ENCODE data around the gene ALCAM.

Gene ALCAM

DNA sequence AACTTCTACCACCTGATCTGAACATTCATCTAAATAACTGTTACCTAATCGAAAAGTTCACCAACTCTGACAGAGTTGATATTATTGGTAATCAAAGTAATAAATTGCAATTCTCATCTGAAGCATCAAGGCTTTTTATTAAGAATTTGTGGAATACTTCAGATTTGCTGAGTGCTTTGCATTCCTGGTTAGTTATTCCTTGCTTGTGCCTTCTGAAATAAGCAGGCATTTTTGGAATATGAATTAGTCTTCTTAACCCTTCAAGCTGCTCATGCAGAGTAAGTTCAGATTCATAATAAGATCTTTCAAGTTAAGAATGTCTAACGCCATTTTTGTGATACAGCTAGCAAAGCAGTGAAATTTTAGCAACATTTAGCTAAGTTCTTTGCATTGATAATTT lies 188.5 kb downstream of the ALCAM start:
- H3K36me3 ChIP-seq = peaks cover 0 to 93% (median 16%) of the 10 kb centered on the region in 11 experiments; a peak in 14 of 22 replicates
- no peaks in the 10 kb centered on the region for H3K9me3 ChIP-seq (replicated peaks in 1 of 11)
- no peak for TF ChIP-seq Cebpa-rat (IDR thresholded peaks at IDR 0.05)

DNA sequence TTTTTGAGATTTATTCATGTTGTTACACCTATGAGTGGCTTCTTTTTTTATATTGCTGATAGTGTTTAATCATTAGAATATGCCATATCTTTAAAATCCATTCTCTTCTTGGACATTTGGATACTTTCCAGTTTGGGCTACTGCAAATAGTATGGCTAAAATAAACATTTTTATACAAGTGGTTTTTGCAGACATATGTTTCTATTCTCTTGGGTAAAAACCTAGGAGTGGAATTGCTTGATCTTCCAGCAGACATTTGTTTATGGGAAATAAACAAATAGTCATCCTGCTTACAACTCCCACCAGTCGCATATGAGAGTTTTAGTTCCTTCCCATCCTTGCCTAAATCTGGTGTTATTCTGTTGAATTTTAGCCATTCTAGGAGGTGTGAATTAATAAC lies 193.1 kb downstream of the ALCAM start:
- no peak overlapping the region for H3K4me3 ChIP-seq
- H3K4me1 ChIP-seq = no peaks in the 10 kb centered on the region
- H4K20me1 ChIP-seq = no peaks in the 10 kb centered on the region
- 0 out of 22 replicates have a peak, but pooled peaks cover 0 to 3% (median 0%) of the 10 kb centered on the region in 11 experiments for H3K9me3 ChIP-seq (replicated peaks in 1 of 11)
- H3K4me2 ChIP-seq = no peak overlapping the region
- no peaks in the 10 kb centered on the region for H3K27me3 ChIP-seq
- no peak for TF ChIP-seq Cebpa-rat (IDR thresholded peaks at IDR 0.05)
- no peak overlapping the region for H3K27ac ChIP-seq
- H3K36me3 ChIP-seq = peaks cover 0 to 67% (median 0%) of the 10 kb centered on the region in 11 experiments; a peak in 7 of 22 replicates
- H3K9ac ChIP-seq = no peak overlapping the region

More for the DNA sequence above, 188.5 kb downstream of the ALCAM start:
- Histone ChIP-seq H3K9ac (no peak overlapping the region), H3K27ac (no peak overlapping the region), H3K4me2 (no peak overlapping the region), H3K4me1 (no peaks in the 10 kb centered on the region), H4K20me1 (no peaks in the 10 kb centered on the region), H3K4me3 (no peak overlapping the region), H3K27me3 (no peaks in the 10 kb centered on the region)

DNA sequence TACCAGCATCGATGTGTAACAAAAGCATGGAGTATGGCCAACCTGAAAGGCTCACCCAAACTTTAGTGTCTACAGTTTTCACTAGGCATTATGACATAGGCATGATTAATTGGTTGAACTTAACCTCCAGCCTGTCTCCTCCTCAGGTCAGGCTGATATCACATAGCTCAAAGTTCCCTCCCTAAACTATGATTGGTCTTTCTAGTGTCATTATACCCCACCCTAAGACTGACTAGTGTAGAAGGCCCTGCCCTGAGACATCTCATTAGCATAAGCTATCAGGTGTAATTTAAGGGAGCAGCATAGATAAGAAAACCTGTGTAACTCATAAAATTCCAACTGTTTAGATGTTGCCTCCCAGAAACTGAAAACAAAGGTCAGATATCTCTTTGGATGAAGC lies 195.2 kb downstream of the ALCAM start:
- Histone ChIP-seq H3K4me1 (no peaks in the 10 kb centered on the region), H3K36me3 (peaks cover 0 to 56% (median 0%) of the 10 kb centered on the region in 11 experiments; a peak in 7 of 22 replicates), H3K4me3 (no peak overlapping the region), H3K4me2 (no peak overlapping the region), H3K9me3 (replicated peaks in 1 of 11) (0 out of 22 replicates have a peak, but pooled peaks cover 0 to 4% (median 0%) of the 10 kb centered on the region in 11 experiments), H3K9ac (no peak overlapping the region), H4K20me1 (no peaks in the 10 kb centered on the region), H3K27me3 (no peaks in the 10 kb centered on the region), H3K27ac (no peak overlapping the region)
- no peak for TF ChIP-seq Cebpa-rat (IDR thresholded peaks at IDR 0.05)

DNA sequence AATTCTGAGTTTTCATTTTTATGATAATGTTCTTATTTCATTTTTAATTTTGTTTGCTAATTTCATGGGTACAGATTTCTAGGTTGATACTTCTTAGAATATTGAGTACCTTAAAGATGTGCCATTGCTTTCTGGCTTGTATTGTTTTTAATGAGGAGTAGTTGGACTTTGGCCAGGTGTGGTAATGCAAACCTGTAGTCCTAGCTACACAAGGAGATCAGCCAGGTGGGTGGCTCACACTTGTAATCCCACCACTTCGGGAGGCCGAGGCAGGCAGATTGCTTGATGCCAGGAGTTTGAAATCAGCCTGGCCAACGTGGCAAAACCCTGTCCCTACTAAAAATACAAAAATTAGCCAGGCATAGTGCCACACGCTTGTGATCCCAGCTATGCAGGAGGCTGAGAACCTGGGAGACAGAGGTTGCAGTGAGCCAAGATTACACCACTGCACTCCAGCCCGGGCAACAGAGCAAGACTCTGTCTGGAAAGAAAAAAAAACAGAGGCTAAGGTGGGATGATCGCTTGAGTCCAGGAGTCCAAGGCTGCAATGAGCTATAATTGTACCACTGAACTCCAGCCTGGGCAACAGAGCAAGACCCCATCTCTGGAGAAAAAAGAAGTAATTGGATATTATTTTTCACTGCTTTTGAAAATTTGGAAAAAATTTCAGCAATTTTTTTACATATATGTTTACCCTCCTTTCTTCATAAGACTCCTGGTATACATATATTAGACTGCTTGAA lies 198.0 kb downstream of the ALCAM start:
- H3K4me3 ChIP-seq = no peak overlapping the region
- no peak overlapping the region for H3K27ac ChIP-seq
- H4K20me1 ChIP-seq = no peaks in the 10 kb centered on the region
- H3K36me3 ChIP-seq = peaks cover 0 to 49% (median 0%) of the 10 kb centered on the region in 11 experiments; a peak in 5 of 22 replicates
- no peaks in the 10 kb centered on the region for H3K4me1 ChIP-seq
- 0 out of 22 replicates have a peak, but pooled peaks cover 0 to 4% (median 0%) of the 10 kb centered on the region in 11 experiments for H3K9me3 ChIP-seq (replicated peaks in 1 of 11)
- TF ChIP-seq Cebpa-rat (IDR thresholded peaks at IDR 0.05) = no peak
- no peak overlapping the region for H3K9ac ChIP-seq
- no peak overlapping the region for H3K4me2 ChIP-seq
- no peaks in the 10 kb centered on the region for H3K27me3 ChIP-seq

DNA sequence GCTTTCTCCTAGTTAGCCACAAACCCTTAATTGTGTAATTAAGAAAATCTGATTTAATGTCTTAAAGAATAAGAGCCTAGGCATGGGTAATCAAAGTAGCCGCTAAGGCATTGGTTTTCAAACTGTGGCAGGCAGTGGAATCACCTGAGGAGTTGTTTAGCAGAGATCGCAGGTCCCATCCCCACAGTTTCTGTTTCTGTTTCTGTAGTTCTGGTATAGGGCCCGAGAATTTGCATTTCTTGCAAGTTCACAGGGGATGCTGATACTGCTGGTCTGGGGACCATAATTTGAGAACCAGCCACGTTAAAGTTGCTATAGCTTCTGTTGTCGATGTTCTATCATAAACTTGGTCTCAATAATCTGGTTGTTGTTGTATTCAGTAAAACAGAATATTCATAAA lies 204.3 kb downstream of the ALCAM start:
- H4K20me1 ChIP-seq = no peaks in the 10 kb centered on the region
- no peak overlapping the region for H3K27ac ChIP-seq
- no peaks in the 10 kb centered on the region for H3K9me3 ChIP-seq (replicated peaks in 1 of 11)
- no peak overlapping the region for H3K9ac ChIP-seq
- no peaks in the 10 kb centered on the region for H3K4me1 ChIP-seq
- no peak overlapping the region for H3K4me3 ChIP-seq
- H3K36me3 ChIP-seq = peaks cover 0 to 61% (median 0%) of the 10 kb centered on the region in 11 experiments; a peak in 6 of 22 replicates
- TF ChIP-seq Cebpa-rat (IDR thresholded peaks at IDR 0.05) = no peak
- H3K4me2 ChIP-seq = no peak overlapping the region
- no peaks in the 10 kb centered on the region for H3K27me3 ChIP-seq

DNA sequence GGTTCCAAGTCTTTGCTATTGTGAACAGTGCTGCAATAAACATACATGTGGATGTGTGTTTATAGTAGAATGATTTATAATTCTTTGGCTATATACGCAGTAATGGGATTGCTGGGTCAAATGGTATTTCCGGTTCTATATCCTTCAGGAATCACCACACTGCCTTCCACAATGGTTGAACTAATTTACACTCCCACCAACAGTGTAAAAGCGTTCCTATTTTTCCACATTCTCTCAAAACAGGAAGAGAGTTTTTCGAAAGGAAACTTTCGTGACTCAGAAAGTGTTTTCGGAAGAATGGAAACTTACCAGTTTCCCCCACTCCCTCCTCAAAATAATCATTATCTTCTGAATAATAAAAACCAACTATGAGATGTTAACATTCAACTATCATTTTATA lies 205.8 kb downstream of the ALCAM start:
- H3K36me3 ChIP-seq = peaks cover 0 to 68% (median 0%) of the 10 kb centered on the region in 11 experiments; a peak in 7 of 22 replicates
- H3K27ac ChIP-seq = no peak overlapping the region
- TF ChIP-seq Cebpa-rat (IDR thresholded peaks at IDR 0.05) = no peak
- no peak overlapping the region for H3K9ac ChIP-seq
- no peaks in the 10 kb centered on the region for H3K27me3 ChIP-seq
- no peaks in the 10 kb centered on the region for H3K9me3 ChIP-seq (replicated peaks in 1 of 11)
- H3K4me3 ChIP-seq = no peak overlapping the region
- no peak overlapping the region for H3K4me2 ChIP-seq
- H4K20me1 ChIP-seq = no peaks in the 10 kb centered on the region
- no peaks in the 10 kb centered on the region for H3K4me1 ChIP-seq

DNA sequence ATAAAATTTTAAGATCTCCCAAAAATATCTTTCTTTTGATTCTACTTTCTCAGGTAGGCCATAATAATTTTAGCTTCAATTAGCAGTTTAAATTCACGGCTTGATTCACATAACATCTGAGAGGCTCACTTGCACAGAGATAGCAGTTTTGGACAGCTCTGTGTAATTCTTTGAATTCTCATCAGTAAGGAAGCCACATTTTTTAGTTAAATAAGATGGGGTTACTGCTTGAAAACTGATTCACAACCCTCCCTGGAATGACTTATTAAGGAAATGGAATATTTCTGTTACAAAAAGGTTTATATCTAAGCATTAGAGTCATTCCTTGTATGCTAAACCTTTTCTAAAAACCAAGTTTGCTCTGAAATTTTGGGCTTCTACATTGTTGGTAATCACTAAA lies 212.7 kb downstream of the ALCAM start:
- no peaks in the 10 kb centered on the region for H4K20me1 ChIP-seq
- H3K27ac ChIP-seq = no peak overlapping the region
- H3K4me2 ChIP-seq = no peak overlapping the region
- H3K4me1 ChIP-seq = no peaks in the 10 kb centered on the region
- TF ChIP-seq Cebpa-rat (IDR thresholded peaks at IDR 0.05) = no peak
- H3K27me3 ChIP-seq = no peaks in the 10 kb centered on the region
- peaks cover 0 to 19% (median 0%) of the 10 kb centered on the region in 11 experiments; a peak in 5 of 22 replicates for H3K36me3 ChIP-seq
- 0 out of 22 replicates have a peak, but pooled peaks cover 0 to 4% (median 0%) of the 10 kb centered on the region in 11 experiments for H3K9me3 ChIP-seq (replicated peaks in 1 of 11)
- H3K9ac ChIP-seq = no peak overlapping the region
- H3K4me3 ChIP-seq = no peak overlapping the region

DNA sequence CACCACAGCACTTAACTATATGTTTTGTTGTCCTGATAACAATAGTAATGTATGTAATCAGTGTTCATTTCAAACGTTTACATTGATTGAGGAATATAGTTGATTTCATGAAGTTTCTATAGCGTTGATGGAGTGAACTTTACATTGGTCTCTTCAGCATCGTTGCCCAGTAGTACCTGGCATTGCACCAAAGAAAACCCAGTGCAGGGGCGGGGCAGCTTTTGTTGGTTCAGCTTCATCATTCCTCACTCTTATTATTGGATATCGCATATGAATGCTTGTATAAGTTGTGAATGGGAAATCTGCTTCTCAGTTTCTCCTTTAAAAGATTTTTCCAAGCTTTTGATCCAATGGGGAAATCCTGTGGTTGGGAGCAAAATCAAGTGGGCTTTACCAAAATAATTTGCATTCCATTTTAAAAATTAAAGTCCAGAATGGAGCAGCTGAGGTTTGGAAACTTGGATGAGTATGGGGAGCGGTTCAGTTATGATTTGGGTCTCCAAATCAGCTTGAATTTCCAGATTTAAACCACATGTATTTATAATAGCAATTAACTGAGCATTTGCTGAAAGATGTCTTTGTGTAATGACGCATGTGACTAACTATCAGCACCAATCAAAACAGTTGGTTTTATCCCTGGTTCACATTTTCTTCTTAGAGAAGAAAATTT lies 213.7 kb downstream of the ALCAM start:
- H3K4me2 ChIP-seq = no peak overlapping the region
- no peaks in the 10 kb centered on the region for H3K4me1 ChIP-seq
- H3K27me3 ChIP-seq = no peaks in the 10 kb centered on the region
- no peak overlapping the region for H3K9ac ChIP-seq
- H3K9me3 ChIP-seq (replicated peaks in 1 of 11) = 0 out of 22 replicates have a peak, but pooled peaks cover 0 to 4% (median 0%) of the 10 kb centered on the region in 11 experiments
- no peak overlapping the region for H3K27ac ChIP-seq
- H3K36me3 ChIP-seq = peaks cover 0 to 13% (median 0%) of the 10 kb centered on the region in 11 experiments; a peak in 4 of 22 replicates
- TF ChIP-seq Cebpa-rat (IDR thresholded peaks at IDR 0.05) = no peak
- H4K20me1 ChIP-seq = no peaks in the 10 kb centered on the region
- no peak overlapping the region for H3K4me3 ChIP-seq

DNA sequence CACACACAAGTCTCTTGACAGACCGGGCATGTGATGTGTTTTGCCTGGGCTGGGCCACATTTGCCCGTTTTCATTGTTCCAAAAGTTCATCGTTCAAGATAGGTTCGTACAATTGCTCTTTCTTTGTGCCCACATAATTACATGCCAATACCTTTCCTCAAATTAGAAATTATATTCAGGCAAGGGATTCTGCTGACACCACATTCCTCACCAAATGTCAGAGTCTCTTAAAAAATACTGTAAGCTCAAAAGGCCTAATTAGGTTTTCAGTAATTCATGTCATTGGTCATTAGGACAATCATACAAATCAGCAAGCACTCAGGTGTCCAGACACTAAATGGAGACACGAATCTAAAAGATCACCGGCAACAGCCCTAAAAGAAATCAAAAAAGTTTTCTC lies 215.3 kb downstream of the ALCAM start:
- H3K9me3 ChIP-seq (replicated peaks in 1 of 11) = 0 out of 22 replicates have a peak, but pooled peaks cover 0 to 4% (median 0%) of the 10 kb centered on the region in 11 experiments
- H3K4me1 ChIP-seq = no peaks in the 10 kb centered on the region
- H3K27me3 ChIP-seq = no peaks in the 10 kb centered on the region
- no peak for TF ChIP-seq Cebpa-rat (IDR thresholded peaks at IDR 0.05)
- H3K4me2 ChIP-seq = no peak overlapping the region
- no peak overlapping the region for H3K27ac ChIP-seq
- H3K36me3 ChIP-seq = peaks cover 0 to 4% (median 0%) of the 10 kb centered on the region in 11 experiments; a peak in 2 of 22 replicates
- H3K4me3 ChIP-seq = no peak overlapping the region
- no peak overlapping the region for H3K9ac ChIP-seq
- no peaks in the 10 kb centered on the region for H4K20me1 ChIP-seq
